Adrenal gland (tissue), 5 donors: ENCODE measurements around the gene SERF2.

ENCODE experiments used
- POLR2A ChIP-seq, 2 donors: fragments of 450-650 bp; IDR thresholded peaks; one replicate each; pipeline ENCODE4 v1.6.1; 2017; ENCODE audit warnings: antibody characterized with exemption in 2 of 2, mild to moderate bottlenecking in 2 of 2, moderate library complexity in 1 of 2
- TF ChIP-seq, protein P1 (sequence below), 6 experiments: fragments of 450-650 bp in 4 of 6; fragments of 200-600 bp in 2 of 6; sonication (generic) in 1 of 6; IDR thresholded peaks; 1 replicate in 5 of 6; 2 replicates in 1 of 6; pipeline versions ENCODE4 v1.5.1 to v1.8.0; 2016 to 2021; ENCODE audit warnings: antibody characterized with exemption in 6 of 6, mild to moderate bottlenecking in 2 of 6, moderate library complexity in 1 of 6
- donor health status: DM: no; HTN: no; CAD: no.

DNA sequence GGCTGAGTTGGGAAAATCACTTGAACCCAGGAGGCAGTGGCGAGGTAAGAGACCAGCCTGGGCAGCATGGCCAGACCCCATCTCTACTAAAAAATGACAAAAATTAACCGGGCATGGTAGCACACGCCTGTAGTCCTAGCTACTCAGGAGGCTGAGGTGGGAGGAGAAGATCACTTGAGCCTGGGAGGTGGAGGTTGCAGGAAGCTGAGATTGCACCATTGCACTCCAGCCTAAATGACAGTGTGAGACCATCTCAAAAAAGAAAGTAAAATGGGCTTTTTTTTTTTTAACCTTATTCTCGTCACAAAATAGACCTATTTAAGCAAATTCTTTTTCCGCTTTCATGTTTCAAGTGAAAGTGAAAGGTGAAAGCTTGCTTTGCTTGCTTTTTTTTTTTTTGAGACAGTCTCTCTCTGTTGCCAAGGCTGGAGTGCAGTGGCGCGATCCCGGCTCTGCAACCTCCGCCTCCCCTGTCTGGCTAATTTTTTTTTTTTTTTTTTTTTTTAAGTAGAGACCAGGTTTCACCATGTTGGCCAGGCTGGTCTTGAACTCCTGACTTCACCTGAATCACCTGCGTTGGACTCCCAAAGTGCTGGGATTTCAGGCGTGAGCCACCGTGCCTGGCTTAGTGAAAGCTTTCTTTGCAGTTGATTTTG lies 42.3 kb upstream of the SERF2 start:
- TF ChIP-seq, protein P1, sequence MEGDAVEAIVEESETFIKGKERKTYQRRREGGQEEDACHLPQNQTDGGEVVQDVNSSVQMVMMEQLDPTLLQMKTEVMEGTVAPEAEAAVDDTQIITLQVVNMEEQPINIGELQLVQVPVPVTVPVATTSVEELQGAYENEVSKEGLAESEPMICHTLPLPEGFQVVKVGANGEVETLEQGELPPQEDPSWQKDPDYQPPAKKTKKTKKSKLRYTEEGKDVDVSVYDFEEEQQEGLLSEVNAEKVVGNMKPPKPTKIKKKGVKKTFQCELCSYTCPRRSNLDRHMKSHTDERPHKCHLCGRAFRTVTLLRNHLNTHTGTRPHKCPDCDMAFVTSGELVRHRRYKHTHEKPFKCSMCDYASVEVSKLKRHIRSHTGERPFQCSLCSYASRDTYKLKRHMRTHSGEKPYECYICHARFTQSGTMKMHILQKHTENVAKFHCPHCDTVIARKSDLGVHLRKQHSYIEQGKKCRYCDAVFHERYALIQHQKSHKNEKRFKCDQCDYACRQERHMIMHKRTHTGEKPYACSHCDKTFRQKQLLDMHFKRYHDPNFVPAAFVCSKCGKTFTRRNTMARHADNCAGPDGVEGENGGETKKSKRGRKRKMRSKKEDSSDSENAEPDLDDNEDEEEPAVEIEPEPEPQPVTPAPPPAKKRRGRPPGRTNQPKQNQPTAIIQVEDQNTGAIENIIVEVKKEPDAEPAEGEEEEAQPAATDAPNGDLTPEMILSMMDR (IDR thresholded peaks at IDR 0.05): no peak
- no peak for TF ChIP-seq POLR2A (IDR thresholded peaks at IDR 0.05)
